Gastrocnemius medialis (tissue), 4 donors: ENCODE measurements around the gene ARHGAP30. TPM values are rescaled to one million over a fixed set of nuclear protein-coding genes. Genes with fewer than 3 reads are reported as not detected.

ENCODE experiments used
- ATAC-seq, 2 donors: fragments of 150-250 bp; one replicate each; pipeline ENCODE4 v1.9.1; 2016
- DNase-seq, 2 donors: peaks; one replicate each; pipeline ENCODE4 v3.0.0-alpha.2; 2019
- H3K27ac ChIP-seq, 4 donors: fragments of 200-600 bp; sonication (generic); 1 replicate in 1 of 4; 2 replicates in 3 of 4; pipeline ENCODE4 v1.5.1; 2016 to 2018; ENCODE audit warnings: mild to moderate bottlenecking in 2 of 4, moderate library complexity in 1 of 4
- H3K27me3 ChIP-seq, 3 donors: fragments of 200-600 bp; sonication (generic) in 2 of 3; 1 replicate in 1 of 3; 2 replicates in 2 of 3; pipeline versions ENCODE4 v1.5.1 to v1.6.0; 2016 to 2019; ENCODE audit warnings: mild to moderate bottlenecking in 1 of 3, moderate library complexity in 1 of 3
- H3K36me3 ChIP-seq, 2 donors: fragments of 200-600 bp; sonication (generic) in 1 of 2; one replicate each; pipeline ENCODE4 v1.5.1; 2017 to 2018
- H3K4me1 ChIP-seq, 2 donors: fragments of 200-600 bp; sonication (generic) in 1 of 2; one replicate each; pipeline ENCODE4 v1.5.1; 2016 to 2017; ENCODE audit warnings: mild to moderate bottlenecking in 2 of 2
- H3K4me3 ChIP-seq, 4 donors: fragments of 200-600 bp; sonication (generic) in 3 of 4; 1 replicate in 1 of 4; 2 replicates in 3 of 4; pipeline ENCODE4 v1.5.1; 2016 to 2019; ENCODE audit warnings: mild to moderate bottlenecking in 2 of 4
- H3K9me3 ChIP-seq, 3 donors: fragments of 200-600 bp; sonication (generic) in 2 of 3; 1 replicate in 1 of 3; 2 replicates in 2 of 3; pipeline ENCODE4 v1.5.1; 2016 to 2019
- POLR2A ChIP-seq, 2 donors: fragments of 450-650 bp; IDR thresholded peaks; one replicate each; pipeline ENCODE4 v1.6.1; 2017; ENCODE audit warnings: antibody characterized with exemption in 2 of 2, mild to moderate bottlenecking in 2 of 2, moderate library complexity in 2 of 2
- in situ Hi-C, 4 donors: fragments of 200-750 bp; cut with MboI; loops; one replicate each; pipeline versions ENCODE4 v1.15.0 to v1.8.0; 2017; ENCODE audit warnings: low sequenced_read_pairs in 4 of 4
- intact Hi-C: fragments of 100-400 bp; cut with DNase I; formaldehyde crosslinking; loops from one replicate; pipeline ENCODE4 v1.15.1; 2023; ENCODE audit warnings: low total_unique reads
- total RNA-seq, 4 donors: library from RNA; depleted of rRNA; stranded (reverse); fragments of >200 nt; gene quantifications; one replicate each; pipeline versions ENCODE4 v1.1.0 to v1.2.3, GENCODE V29; 2016
- TF ChIP-seq, protein P1 (sequence below), 5 experiments: fragments of 450-650 bp in 3 of 5; fragments of 200-600 bp in 2 of 5; sonication (generic) in 2 of 5; IDR thresholded peaks in 4 of 5; conservative IDR thresholded peaks in 1 of 5; 1 replicate in 4 of 5; 2 replicates in 1 of 5; pipeline ENCODE4 v1.5.1; 2016 to 2019; ENCODE audit warnings: antibody characterized with exemption in 5 of 5, mild to moderate bottlenecking in 3 of 5, moderate library complexity in 3 of 5

Gene ARHGAP30
- total RNA-seq, 4 donors from 2014 or later: 0.61 to 1.6 (median 1.0) TPM

DNA sequence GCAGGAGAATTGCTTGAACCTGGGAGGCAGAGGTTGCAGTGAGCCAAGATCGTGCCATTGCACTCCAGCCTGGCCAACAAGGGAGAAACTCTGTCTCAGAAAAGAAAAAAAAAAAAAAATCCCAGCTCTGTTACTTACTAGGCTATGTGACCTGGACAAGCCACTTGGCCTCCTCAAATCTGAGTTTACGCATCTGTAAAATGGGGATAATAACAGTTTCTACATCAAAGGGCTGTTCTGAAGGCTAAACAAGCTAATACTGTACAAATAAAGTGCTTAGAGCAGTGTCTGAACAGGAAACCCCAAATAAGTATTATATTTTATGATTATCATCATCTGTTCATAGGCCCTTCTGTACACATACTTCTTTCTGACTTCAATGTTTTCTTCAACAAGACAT, 62.3 kb downstream of the ARHGAP30 start:
- intact Hi-C loops: no loop called here
- H3K27ac ChIP-seq: no peak overlapping the region
- no peak overlapping the region for H3K4me3 ChIP-seq
- no peaks in the 10 kb centered on the region for H3K9me3 ChIP-seq
- H3K27me3 ChIP-seq: no peaks in the 10 kb centered on the region
- no peak for DNase-seq
- ATAC-seq: no peak
- no peaks in the 10 kb centered on the region for H3K36me3 ChIP-seq
- H3K4me1 ChIP-seq: no peaks in the 10 kb centered on the region
- in situ Hi-C loops: no loop called here
- TF ChIP-seq, protein P1, sequence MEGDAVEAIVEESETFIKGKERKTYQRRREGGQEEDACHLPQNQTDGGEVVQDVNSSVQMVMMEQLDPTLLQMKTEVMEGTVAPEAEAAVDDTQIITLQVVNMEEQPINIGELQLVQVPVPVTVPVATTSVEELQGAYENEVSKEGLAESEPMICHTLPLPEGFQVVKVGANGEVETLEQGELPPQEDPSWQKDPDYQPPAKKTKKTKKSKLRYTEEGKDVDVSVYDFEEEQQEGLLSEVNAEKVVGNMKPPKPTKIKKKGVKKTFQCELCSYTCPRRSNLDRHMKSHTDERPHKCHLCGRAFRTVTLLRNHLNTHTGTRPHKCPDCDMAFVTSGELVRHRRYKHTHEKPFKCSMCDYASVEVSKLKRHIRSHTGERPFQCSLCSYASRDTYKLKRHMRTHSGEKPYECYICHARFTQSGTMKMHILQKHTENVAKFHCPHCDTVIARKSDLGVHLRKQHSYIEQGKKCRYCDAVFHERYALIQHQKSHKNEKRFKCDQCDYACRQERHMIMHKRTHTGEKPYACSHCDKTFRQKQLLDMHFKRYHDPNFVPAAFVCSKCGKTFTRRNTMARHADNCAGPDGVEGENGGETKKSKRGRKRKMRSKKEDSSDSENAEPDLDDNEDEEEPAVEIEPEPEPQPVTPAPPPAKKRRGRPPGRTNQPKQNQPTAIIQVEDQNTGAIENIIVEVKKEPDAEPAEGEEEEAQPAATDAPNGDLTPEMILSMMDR (IDR thresholded peaks at IDR 0.05 in 4 of 5, conservative IDR thresholded peaks at IDR 0.05 in 1 of 5): no peak
- no peak for TF ChIP-seq POLR2A (IDR thresholded peaks at IDR 0.05)

DNA sequence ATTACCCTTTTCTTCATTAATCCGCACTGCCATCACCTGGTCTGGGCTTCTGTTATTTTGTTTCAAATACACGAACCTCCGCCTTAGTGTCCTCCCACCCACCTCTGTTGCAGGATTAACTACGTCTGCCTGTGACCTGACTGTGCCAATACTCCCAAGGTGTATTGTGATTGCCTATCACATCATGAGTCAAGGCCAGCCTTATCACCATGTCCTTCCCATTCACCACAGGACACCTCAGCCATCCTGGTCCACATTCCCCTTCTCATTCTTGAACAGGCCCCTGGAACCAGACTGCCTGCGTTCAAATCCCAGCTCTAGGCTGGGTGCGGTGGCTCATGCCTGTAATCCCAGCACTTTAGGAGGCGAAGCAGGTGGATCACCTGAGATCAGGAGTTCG, 63.1 kb downstream of the ARHGAP30 start:
- in situ Hi-C loops (no loop called here), intact Hi-C loops (no loop called here)
- no peaks in the 10 kb centered on the region for H3K4me1 ChIP-seq
- no peak overlapping the region for H3K4me3 ChIP-seq
- DNase-seq (no peak), ATAC-seq (no peak)
- TF ChIP-seq POLR2A (IDR thresholded peaks at IDR 0.05): no peak
- TF ChIP-seq, protein P1 (IDR thresholded peaks at IDR 0.05 in 4 of 5, conservative IDR thresholded peaks at IDR 0.05 in 1 of 5): no peak
- no peaks in the 10 kb centered on the region for H3K27me3 ChIP-seq
- no peaks in the 10 kb centered on the region for H3K9me3 ChIP-seq
- H3K27ac ChIP-seq: no peak overlapping the region
- H3K36me3 ChIP-seq: no peaks in the 10 kb centered on the region

DNA sequence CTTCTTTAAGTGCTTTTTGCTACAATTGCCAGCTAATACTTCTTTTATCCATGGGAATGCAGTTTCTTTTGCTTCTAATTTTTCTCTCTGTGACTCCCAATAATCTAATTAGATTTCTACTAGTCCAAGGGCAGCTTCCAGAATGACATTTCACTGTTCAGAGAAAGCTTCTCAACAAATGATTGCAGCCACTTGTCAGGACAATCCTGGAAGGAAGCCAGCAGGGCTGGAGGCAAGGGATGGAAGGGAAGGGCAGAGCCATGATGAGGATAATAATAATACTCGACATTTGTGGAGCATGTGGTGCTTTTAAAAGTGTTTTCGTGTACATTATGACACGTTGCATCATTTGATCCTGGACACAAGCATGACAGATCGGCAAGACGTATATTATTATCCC, 68.2 kb downstream of the ARHGAP30 start:
- ATAC-seq: no peak
- no peak for DNase-seq
- in situ Hi-C loops (no loop called here), intact Hi-C loops (no loop called here)
- peaks cover 0 to 9% of the 10 kb centered on the region in 2 donors for H3K36me3 ChIP-seq
- no peaks in the 10 kb centered on the region for H3K4me1 ChIP-seq
- H3K9me3 ChIP-seq: no peaks in the 10 kb centered on the region
- TF ChIP-seq POLR2A (IDR thresholded peaks at IDR 0.05): no peak
- TF ChIP-seq, protein P1 (IDR thresholded peaks at IDR 0.05 in 4 of 5, conservative IDR thresholded peaks at IDR 0.05 in 1 of 5): no peak
- no peak overlapping the region for H3K27ac ChIP-seq
- H3K27me3 ChIP-seq: no peaks in the 10 kb centered on the region
- no peak overlapping the region for H3K4me3 ChIP-seq

DNA sequence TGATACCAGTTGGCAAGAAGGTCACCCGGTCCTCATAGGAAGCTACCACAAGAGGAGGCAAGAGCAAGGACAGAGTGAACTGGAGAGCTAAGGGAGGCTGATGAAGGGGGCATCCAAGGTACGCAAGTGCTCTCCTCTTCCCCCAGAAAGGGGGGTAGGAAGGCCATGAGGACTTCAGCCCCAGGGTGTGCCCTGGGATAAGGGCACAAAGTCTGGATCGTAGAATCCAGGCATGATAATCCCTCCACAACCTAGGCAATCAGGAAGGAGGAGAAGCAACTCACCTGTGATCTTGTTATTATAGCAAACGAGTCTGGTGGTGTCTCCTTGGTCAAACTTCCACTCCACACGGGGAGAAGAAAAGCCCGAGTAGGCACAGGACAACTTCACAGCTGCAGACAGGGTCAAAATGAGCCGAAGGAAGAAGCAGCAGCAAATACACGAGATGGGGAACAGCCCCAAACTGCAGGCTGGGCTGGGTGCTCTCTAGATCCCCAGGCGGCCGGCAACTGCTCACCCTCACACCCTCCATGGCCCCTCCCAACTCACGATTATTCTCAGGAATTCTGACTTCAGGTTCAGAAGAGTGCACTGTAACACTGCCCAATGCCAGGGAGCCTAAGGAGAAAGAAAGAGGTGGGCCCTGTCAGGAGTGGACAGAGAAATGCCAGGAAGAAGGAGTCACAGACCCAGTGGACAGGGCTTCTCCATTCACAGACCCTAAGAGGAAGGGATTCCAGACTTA, 68.8 kb downstream of the ARHGAP30 start:
- H3K36me3 ChIP-seq: peaks cover 0 to 9% of the 10 kb centered on the region in 2 donors
- H3K4me3 ChIP-seq: no peak overlapping the region
- no peak overlapping the region for H3K27ac ChIP-seq
- H3K9me3 ChIP-seq: no peaks in the 10 kb centered on the region
- TF ChIP-seq POLR2A (IDR thresholded peaks at IDR 0.05): no peak
- TF ChIP-seq, protein P1 (IDR thresholded peaks at IDR 0.05 in 4 of 5, conservative IDR thresholded peaks at IDR 0.05 in 1 of 5): no peak
- in situ Hi-C loops: no loop called here
- no peaks in the 10 kb centered on the region for H3K27me3 ChIP-seq
- intact Hi-C loops: no loop called here
- DNase-seq: no peak
- ATAC-seq: no peak
- no peaks in the 10 kb centered on the region for H3K4me1 ChIP-seq
